Measurements from ENCODE around the gene CCDC92B.

DNA sequence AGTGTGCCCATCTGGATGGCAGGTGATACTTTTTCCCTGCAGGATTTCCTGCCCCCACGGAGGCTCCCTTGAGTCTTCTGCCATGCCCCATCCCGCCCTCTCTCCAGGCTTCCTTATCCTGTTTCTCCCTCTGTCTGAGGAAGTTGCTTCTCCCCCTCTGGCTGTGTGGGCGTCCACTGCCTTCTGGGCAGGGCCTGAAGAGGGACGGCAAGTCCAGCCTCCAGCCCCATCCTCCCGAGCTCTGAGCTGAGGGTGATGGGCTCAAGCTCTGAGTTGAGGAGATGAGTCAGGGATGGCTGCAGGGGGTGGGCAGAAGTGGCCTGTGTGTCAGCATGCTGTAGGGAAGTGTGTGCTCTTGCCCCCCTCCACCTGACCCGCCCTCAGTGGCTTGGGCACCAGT, 32.6 kb upstream of the CCDC92B start:
- TF ChIP-seq, protein P1, sequence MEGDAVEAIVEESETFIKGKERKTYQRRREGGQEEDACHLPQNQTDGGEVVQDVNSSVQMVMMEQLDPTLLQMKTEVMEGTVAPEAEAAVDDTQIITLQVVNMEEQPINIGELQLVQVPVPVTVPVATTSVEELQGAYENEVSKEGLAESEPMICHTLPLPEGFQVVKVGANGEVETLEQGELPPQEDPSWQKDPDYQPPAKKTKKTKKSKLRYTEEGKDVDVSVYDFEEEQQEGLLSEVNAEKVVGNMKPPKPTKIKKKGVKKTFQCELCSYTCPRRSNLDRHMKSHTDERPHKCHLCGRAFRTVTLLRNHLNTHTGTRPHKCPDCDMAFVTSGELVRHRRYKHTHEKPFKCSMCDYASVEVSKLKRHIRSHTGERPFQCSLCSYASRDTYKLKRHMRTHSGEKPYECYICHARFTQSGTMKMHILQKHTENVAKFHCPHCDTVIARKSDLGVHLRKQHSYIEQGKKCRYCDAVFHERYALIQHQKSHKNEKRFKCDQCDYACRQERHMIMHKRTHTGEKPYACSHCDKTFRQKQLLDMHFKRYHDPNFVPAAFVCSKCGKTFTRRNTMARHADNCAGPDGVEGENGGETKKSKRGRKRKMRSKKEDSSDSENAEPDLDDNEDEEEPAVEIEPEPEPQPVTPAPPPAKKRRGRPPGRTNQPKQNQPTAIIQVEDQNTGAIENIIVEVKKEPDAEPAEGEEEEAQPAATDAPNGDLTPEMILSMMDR (IDR thresholded peaks at IDR 0.05), result no peak
- no peak for TF ChIP-seq ZFX (IDR thresholded peaks at IDR 0.05; ENCODE audit: borderline replicate concordance)

Measured in 22Rv1 (cell line).